GM12801 (cell line): Measurements from ENCODE around the gene NDUFS7.

Source experiments
- TF ChIP-seq, protein P1 (sequence below): IDR thresholded peaks from one replicate; pipeline ENCODE4 v1.5.1; 2011; ENCODE audit warnings: control low read depth; ENCODE audit not compliant: insufficient read length; ENCODE audit errors: extremely low read depth

The NDUFS7 gene

DNA sequence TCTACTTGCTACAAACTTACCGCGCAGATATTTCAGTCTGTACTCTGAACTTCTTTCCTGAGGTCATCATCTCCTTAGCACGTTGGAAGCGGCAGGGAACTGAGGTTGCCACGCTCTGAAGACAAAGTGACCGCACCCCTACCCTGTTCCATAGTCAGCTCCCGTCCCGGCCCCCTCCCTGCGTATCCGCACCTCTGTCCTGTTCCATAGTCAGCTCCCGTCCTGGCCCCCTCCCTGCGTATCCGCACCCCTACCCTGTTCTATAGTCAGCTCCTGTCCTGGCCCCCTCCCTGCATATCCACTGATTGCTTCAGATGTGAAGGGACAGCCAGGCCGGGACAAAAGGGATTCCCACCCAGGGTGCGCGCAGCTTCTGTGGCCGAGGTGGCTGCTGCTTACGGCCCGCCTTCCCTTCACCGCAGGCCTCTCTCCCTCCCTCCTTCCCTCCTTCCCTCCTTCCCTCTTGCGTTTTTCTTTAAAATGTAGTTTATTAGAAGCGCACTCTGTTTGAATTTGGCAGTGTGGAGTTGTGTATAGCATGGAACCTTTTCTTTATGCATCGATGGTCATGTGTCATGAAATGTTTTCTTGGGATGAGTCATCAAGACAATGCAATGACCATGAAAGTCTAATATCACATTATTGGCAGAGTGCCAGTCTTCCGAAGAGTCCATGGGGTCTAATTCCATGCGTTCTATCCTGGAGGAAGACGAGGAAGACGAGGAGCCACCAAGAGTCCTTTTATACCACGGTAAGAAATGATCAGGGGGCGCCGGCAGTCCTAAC is 21.9 kb upstream of the NDUFS7 start:
- TF ChIP-seq, protein P1, sequence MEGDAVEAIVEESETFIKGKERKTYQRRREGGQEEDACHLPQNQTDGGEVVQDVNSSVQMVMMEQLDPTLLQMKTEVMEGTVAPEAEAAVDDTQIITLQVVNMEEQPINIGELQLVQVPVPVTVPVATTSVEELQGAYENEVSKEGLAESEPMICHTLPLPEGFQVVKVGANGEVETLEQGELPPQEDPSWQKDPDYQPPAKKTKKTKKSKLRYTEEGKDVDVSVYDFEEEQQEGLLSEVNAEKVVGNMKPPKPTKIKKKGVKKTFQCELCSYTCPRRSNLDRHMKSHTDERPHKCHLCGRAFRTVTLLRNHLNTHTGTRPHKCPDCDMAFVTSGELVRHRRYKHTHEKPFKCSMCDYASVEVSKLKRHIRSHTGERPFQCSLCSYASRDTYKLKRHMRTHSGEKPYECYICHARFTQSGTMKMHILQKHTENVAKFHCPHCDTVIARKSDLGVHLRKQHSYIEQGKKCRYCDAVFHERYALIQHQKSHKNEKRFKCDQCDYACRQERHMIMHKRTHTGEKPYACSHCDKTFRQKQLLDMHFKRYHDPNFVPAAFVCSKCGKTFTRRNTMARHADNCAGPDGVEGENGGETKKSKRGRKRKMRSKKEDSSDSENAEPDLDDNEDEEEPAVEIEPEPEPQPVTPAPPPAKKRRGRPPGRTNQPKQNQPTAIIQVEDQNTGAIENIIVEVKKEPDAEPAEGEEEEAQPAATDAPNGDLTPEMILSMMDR: no peak

DNA sequence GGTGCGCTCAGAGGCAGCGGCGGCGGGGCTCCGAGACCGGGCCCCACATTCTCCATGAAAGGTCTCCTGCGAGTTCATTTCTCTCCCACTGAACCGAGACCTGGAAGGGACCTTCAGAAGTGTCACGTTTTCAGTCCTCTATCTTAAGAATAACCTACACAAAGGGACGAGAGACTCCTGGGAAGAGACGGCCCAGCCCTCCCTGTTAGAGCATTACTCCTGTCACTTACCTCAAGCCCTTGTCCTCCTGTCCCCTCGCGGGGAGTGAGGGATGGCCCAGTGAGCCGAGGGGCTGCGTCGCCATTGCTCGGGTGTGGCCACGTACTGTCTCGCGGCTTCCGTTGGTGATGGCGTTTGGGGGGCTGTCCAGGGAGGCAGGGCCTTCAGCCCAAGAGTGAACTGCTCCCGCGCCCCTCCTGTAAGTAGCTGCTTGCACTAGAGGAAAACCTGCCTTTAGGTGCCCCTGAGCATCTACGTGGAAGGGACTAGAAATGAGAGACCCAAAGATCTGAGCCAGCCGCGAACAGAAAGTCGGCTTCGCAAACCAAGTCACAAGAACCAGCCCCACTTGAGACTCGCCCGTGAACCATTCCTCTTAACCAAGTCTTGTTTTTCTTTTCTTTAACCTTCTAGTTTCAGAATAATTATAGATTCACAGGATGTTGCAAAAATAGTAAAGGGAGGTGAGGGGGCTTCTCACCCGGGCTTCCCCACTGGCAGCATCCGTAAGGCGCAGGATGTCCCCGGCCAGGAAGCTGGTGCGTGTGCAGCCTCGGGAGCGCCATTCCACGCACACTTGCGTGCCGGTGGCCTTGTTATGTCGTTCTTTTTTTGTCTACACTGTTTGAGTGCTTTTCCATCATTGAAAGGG is 21.1 kb upstream of the NDUFS7 start:
- TF ChIP-seq, protein P1: no peak

DNA sequence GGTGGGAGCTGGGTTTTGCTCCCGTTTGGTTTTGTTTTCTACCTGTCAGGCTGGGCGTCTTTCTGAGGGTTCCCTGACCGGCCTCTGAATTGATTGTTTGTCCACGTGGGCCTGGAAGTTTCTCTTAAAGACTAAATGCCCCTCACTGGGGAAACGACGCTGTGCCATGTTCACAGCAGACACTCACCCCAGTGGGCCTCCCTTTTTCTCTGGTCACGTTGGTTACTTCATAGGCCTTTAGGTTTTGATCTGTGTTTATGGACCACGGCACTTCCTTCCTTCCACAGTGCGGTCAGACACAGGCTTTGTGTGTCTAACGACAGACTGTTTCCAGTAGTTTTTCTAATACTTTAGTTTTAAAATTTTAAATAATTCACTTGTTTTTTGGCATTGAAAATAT is 20.1 kb upstream of the NDUFS7 start:
- TF ChIP-seq, protein P1: no peak

DNA sequence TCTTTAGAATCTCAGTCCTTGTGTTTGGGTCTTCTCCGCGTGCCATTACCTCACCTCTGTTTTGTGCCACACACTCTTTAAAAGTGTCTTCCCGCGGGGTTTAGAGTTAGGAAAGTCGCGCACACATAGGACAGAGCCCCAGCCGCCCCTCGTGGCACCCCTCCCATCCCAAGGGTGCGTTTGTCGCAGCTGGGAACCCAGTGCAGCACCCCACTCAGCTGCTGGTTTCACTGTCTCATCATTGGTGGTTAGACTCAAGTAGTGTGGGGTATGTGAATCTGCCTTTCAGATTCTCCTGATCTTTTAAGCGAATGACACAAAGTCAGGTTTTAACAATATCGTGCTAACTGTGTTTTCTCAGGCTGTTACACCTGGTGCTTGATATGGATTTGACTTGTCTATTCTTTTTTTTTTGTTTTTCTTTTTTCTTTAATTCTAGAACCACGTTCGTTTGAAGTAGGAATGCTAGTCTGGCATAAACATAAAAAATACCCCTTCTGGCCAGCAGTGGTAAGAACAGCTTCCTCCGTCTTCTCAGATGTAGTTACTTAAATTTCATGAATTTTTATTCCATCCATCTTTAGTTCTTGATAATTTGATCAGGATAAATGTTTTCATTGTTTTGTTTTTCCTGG is 19.5 kb upstream of the NDUFS7 start:
- TF ChIP-seq, protein P1: no peak

DNA sequence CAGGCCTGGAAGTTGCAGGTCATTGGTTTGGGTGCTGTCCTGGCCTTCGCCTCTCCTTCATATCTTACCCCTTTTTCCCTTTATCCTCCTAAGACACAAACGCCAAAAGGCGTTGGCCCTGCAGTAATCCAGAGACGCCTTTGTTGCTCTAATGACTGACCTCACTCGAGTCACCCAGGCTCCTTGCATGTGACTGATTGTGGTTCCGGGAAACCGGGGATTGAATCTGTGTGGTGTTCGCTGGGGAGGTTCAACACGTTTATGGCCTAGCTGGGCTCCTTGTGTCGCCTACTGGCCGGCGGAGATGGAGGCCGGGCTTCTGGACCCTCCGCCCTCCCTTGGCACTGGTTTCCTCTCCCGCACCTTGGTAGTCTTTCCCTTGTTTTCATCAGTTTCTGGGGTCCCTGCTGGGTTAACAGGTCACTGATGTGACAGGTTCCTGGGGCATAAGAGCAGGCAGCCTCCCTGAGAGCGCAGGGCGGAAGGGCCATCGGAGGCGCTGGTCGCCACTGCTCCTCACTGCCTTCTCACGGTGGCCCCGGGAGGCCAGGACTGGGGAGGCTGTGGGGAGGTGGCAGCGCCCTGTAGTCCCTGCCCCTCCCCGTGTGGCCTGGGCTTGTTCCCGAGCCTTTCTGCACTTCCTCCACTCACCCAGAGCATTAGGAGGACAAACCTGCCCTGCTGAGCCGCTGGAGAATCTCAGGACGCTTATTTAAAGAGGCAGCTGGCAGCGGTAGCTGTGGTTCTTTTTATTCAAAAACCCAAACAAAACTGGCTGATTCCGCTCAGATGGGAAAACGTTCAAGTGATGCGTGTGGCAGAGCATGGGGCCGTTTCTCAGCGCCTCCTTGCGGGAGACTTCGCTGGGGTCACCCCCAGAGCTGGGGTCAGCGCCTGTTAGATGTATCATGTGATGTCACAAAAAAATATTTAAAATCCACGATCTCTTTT is 18.1 kb upstream of the NDUFS7 start:
- TF ChIP-seq, protein P1: no peak

DNA sequence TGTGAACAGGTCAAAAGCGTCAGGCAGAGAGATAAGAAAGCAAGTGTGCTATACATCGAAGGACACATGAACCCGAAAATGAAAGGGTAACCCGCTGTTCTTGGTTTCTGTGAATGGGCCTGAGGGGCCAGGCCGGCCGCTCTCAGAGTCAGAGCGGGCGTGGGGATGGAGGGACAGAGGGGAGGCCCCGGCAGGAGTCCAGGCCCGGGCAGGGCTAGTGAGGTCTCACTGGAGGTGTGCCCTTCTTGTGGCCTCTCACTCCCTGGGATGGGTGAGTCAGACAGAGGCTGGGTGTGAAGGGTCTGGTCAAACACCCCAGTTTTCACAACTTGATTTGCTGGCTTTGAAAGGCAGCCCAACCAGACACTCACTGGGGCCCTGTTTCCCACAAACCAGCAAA is 17.4 kb upstream of the NDUFS7 start:
- TF ChIP-seq, protein P1: no peak
